ENCODE results near the gene ARHGAP24.
"Not testable (repeated sequence)": the region's sequence is repeated elsewhere in the genome, so short reads cannot be mapped to it uniquely, and the experiment has no call there.

ARHGAP24 gene

GRCh38 chr4:85932500-85933290 lies 457.7 kb downstream of the ARHGAP24 start:
- peak; percentile 65 for DNase-seq

GRCh38 chr4:85933291-85933640 lies 458.3 kb downstream of the ARHGAP24 start:
- DNase-seq = no peak

- no peak for DNase-seq
Measured at GRCh38 chr4:85937507-85937906, 462.6 kb downstream of the ARHGAP24 start.

GRCh38 chr4:85938062-85938461 lies 463.1 kb downstream of the ARHGAP24 start:
- DNase-seq = no peak

GRCh38 chr4:85938902-85939301 lies 464.0 kb downstream of the ARHGAP24 start:
- no peak for DNase-seq

GRCh38 chr4:85939595-85939994 lies 464.6 kb downstream of the ARHGAP24 start:
- DNase-seq = no peak

GRCh38 chr4:85940151-85940550 lies 465.2 kb downstream of the ARHGAP24 start:
- DNase-seq = no peak

GRCh38 chr4:85942107-85942506 lies 467.2 kb downstream of the ARHGAP24 start:
- no peak for DNase-seq

- no peak for DNase-seq
Measured at GRCh38 chr4:85946821-85947220, 471.9 kb downstream of the ARHGAP24 start.

- no peak for DNase-seq
Measured at GRCh38 chr4:85951099-85951498, 476.1 kb downstream of the ARHGAP24 start.

GRCh38 chr4:85952528-85952927 lies 477.6 kb downstream of the ARHGAP24 start:
- DNase-seq = no peak

- peak; percentile 46 for DNase-seq
Measured at GRCh38 chr4:85952972-85953650, 478.2 kb downstream of the ARHGAP24 start.

GRCh38 chr4:85953651-85954018 lies 478.7 kb downstream of the ARHGAP24 start:
- no peak for DNase-seq

GRCh38 chr4:85955620-85956292 lies 480.8 kb downstream of the ARHGAP24 start:
- DNase-seq = no peak

GRCh38 chr4:85956293-85956945 lies 481.5 kb downstream of the ARHGAP24 start:
- no peak for DNase-seq

GRCh38 chr4:85961887-85962286 lies 486.9 kb downstream of the ARHGAP24 start:
- no peak for DNase-seq

- DNase-seq = no peak
Measured at GRCh38 chr4:85963231-85963630, 488.3 kb downstream of the ARHGAP24 start.

- DNase-seq = no peak
Measured at GRCh38 chr4:85964298-85964697, 489.3 kb downstream of the ARHGAP24 start.

GRCh38 chr4:85965017-85965416 lies 490.1 kb downstream of the ARHGAP24 start:
- not testable (repeated sequence) for DNase-seq

- no peak for DNase-seq
Measured at GRCh38 chr4:85965529-85965928, 490.6 kb downstream of the ARHGAP24 start.

- DNase-seq = no peak
Measured at GRCh38 chr4:85966373-85966772, 491.4 kb downstream of the ARHGAP24 start.

GRCh38 chr4:85967872-85968271 lies 492.9 kb downstream of the ARHGAP24 start:
- no peak for DNase-seq

Measured in right hindlimb (tissue), 1 donor.